Ishikawa (cell line): ENCODE results near the gene ANTXR1.

Experiments
- CEBPB ChIP-seq: IDR thresholded peaks from 2 replicates; pipeline ENCODE4 v1.6.1; 2012
- EP300 ChIP-seq: IDR thresholded peaks from 2 replicates; pipeline ENCODE4 v1.6.1; 2012; ENCODE audit warnings: borderline replicate concordance
- NFIC ChIP-seq: IDR thresholded peaks from 2 replicates; pipeline ENCODE4 v1.6.1; 2012
- TAF1 ChIP-seq: IDR thresholded peaks from 2 replicates; pipeline ENCODE4 v1.6.1; 2012; ENCODE audit warnings: low read depth, mild to moderate bottlenecking
- TCF12 ChIP-seq: IDR thresholded peaks from 2 replicates; pipeline ENCODE4 v1.6.1; 2012; ENCODE audit warnings: low read depth
- TEAD4 ChIP-seq: IDR thresholded peaks from 2 replicates; pipeline ENCODE4 v1.6.1; 2012
- TF ChIP-seq, protein P1 (sequence below): IDR thresholded peaks from 2 replicates; pipeline ENCODE4 v1.6.1; 2012

DNA sequence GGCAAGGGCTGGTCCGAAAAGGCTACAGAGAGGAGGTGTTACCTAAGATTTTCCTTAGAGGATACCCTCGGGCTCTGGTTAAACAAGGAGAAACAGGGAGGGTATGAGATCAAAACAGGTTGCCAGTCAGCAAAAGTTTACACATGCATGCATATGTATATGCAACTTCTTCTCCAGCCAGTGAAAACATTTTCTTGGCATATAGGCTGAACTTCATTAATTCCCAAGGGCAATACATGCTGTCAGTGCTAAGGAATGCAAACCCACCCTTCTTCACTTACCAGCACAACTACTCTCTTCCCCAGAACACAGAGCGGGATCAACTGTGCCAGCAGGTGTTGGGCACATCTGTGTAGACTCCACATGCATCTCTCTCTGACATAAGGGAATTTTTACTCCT, 198.1 kb downstream of the ANTXR1 start:
- TF ChIP-seq, protein P1, sequence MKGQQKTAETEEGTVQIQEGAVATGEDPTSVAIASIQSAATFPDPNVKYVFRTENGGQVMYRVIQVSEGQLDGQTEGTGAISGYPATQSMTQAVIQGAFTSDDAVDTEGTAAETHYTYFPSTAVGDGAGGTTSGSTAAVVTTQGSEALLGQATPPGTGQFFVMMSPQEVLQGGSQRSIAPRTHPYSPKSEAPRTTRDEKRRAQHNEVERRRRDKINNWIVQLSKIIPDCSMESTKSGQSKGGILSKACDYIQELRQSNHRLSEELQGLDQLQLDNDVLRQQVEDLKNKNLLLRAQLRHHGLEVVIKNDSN: no peak
- TF ChIP-seq CEBPB: no peak
- no peak for TF ChIP-seq TCF12
- TF ChIP-seq TAF1: no peak
- no peak for TF ChIP-seq NFIC
- TF ChIP-seq TEAD4: no peak
- TF ChIP-seq EP300: no peak
